Astrocyte (in vitro differentiated cells and primary cell): ENCODE data around the gene ZNF324B.

ENCODE experiments used
- EZH2 ChIP-seq: IDR thresholded peaks from 2 replicates; pipeline ENCODE4 v1.6.1; 2012; ENCODE audit warnings: mild to moderate bottlenecking, low read length, inconsistent platforms; ENCODE audit not compliant: insufficient read depth
- TF ChIP-seq, protein P1 (sequence below): IDR thresholded peaks from 2 replicates; pipeline ENCODE4 v1.5.1; 2011; ENCODE audit warnings: low read depth, mild to moderate bottlenecking, inconsistent platforms, low read length, moderate library complexity; ENCODE audit not compliant: insufficient read depth

DNA sequence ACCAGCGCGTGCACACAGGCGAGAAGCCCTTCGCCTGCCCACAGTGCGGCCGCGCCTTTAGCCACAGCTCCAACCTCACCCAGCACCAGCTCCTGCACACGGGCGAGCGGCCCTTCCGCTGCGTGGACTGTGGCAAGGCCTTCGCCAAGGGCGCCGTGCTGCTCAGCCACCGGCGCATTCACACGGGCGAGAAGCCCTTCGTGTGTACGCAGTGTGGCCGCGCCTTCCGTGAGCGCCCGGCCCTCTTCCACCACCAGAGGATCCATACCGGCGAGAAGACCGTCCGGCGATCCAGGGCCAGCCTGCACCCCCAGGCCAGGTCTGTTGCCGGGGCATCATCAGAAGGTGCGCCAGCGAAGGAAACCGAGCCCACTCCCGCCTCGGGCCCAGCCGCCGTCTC lies 20.3 kb downstream of the ZNF324B start:
- TF ChIP-seq, protein P1, sequence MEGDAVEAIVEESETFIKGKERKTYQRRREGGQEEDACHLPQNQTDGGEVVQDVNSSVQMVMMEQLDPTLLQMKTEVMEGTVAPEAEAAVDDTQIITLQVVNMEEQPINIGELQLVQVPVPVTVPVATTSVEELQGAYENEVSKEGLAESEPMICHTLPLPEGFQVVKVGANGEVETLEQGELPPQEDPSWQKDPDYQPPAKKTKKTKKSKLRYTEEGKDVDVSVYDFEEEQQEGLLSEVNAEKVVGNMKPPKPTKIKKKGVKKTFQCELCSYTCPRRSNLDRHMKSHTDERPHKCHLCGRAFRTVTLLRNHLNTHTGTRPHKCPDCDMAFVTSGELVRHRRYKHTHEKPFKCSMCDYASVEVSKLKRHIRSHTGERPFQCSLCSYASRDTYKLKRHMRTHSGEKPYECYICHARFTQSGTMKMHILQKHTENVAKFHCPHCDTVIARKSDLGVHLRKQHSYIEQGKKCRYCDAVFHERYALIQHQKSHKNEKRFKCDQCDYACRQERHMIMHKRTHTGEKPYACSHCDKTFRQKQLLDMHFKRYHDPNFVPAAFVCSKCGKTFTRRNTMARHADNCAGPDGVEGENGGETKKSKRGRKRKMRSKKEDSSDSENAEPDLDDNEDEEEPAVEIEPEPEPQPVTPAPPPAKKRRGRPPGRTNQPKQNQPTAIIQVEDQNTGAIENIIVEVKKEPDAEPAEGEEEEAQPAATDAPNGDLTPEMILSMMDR = no peak
- TF ChIP-seq EZH2 = no peak
